Measurements from ENCODE around the gene ARL9.

- no peak for TF ChIP-seq CTCF (IDR thresholded peaks at IDR 0.05)
- TF ChIP-seq POLR2A (IDR thresholded peaks at IDR 0.05) = no peak
- no peak for TF ChIP-seq EP300 (IDR thresholded peaks at IDR 0.05)
These were observed 41.9 kb upstream of the ARL9 start for GRCh38 chr4:56463711-56464110.
